Spleen (tissue), 7 donors: Measurements from ENCODE around the gene TTI1.

Experiments used
- CTCF ChIP-seq, 11 experiments: fragments of 200-600 bp in 7 of 11; fragments of 450-650 bp in 4 of 11; sonication (generic) in 4 of 11; IDR thresholded peaks in 8 of 11; conservative IDR thresholded peaks in 3 of 11; 1 replicate in 7 of 11; 2 replicates in 4 of 11; pipeline versions ENCODE4 v1.4.0 to v1.8.0; 2016 to 2021; ENCODE audit warnings: antibody characterized with exemption in 11 of 11, inconsistent platforms in 4 of 11, mild to moderate bottlenecking in 1 of 11
- POLR2AphosphoS5 ChIP-seq, 3 donors: sonication (generic); formaldehyde crosslinking; IDR thresholded peaks; one replicate each; pipeline ENCODE4 v1.5.1; 2017; ENCODE audit warnings: antibody characterized with exemption in 3 of 3
- donor health status: DM: no; HTN: no; CAD: no; lungs with moderate emphysema.
- donor health status: DM: no; HTN: no; CAD: no.
- donor health status: DM: no; HTN: no; CAD: no.

- TF ChIP-seq CTCF (IDR thresholded peaks at IDR 0.05 in 8 of 11, conservative IDR thresholded peaks at IDR 0.05 in 3 of 11): no peak
- no peak for TF ChIP-seq POLR2AphosphoS5 (IDR thresholded peaks at IDR 0.05)
These were observed 44.8 kb upstream of the TTI1 start for GRCh38 chr20:38078084-38078483.
